Naive B cell (primary cell): ENCODE measurements around the gene ANP32B. TPM values are rescaled to one million over a fixed set of nuclear protein-coding genes. Genes with fewer than 3 reads are reported as not detected.

Experiments
- ATAC-seq, 2 donors: fragments of 150-1000 bp; cut with Tn5 transposase; 2 replicates each; pipeline ENCODE4 v1.10.0; 2021; ENCODE audit warnings: low read depth in 2 of 2, mild to moderate bottlenecking in 2 of 2, moderate library complexity in 2 of 2
- DNase-seq: peaks from one replicate; pipeline ENCODE4 v3.0.0; 2022
- H3K27ac Mint-ChIP-seq, 6 donors: one replicate each; pipeline ENCODE4 v1.8.0; 2020 to 2022; ENCODE audit warnings: mild to moderate bottlenecking in 6 of 6, mixed read lengths in 6 of 6, moderate library complexity in 5 of 6, inconsistent platforms in 2 of 6
- H3K27me3 Mint-ChIP-seq, 3 donors: one replicate each; pipeline ENCODE4 v1.8.0; 2021 to 2022; ENCODE audit warnings: mixed read lengths in 3 of 3, mild to moderate bottlenecking in 1 of 3
- H3K36me3 Mint-ChIP-seq, 2 donors: one replicate each; pipeline ENCODE4 v1.8.0; 2020 to 2022; ENCODE audit warnings: mixed read lengths in 2 of 2, inconsistent platforms in 1 of 2, mild to moderate bottlenecking in 1 of 2
- H3K4me1 Mint-ChIP-seq, 3 donors: one replicate each; pipeline ENCODE4 v1.8.0; 2020 to 2022; ENCODE audit warnings: mixed read lengths in 3 of 3, inconsistent platforms in 1 of 3, mild to moderate bottlenecking in 1 of 3, moderate library complexity in 1 of 3
- H3K4me3 Mint-ChIP-seq, 8 donors: one replicate each; pipeline ENCODE4 v1.8.0; 2020 to 2022; ENCODE audit warnings: mild to moderate bottlenecking in 8 of 8, mixed read lengths in 8 of 8, moderate library complexity in 8 of 8, inconsistent platforms in 2 of 8
- H3K9me3 Mint-ChIP-seq, 7 donors: one replicate each; pipeline ENCODE4 v1.8.0; 2020 to 2022; ENCODE audit warnings: mixed read lengths in 7 of 7, mild to moderate bottlenecking in 5 of 7, inconsistent platforms in 2 of 7, moderate library complexity in 1 of 7
- polyA plus RNA-seq, 6 donors: library from polyadenylated mRNA; unstranded; fragments of 300-500 nt; fragmentation: Illumina TruSeq; gene quantifications; one replicate each; pipeline ENCODE4 v1.2.3, GENCODE V29; 2021; ENCODE audit warnings: low read depth in 6 of 6

ANP32B gene
- polyA plus RNA-seq, 6 donors from 2014 or later, result 47.9 to 75.3 (median 70.6) TPM

DNA sequence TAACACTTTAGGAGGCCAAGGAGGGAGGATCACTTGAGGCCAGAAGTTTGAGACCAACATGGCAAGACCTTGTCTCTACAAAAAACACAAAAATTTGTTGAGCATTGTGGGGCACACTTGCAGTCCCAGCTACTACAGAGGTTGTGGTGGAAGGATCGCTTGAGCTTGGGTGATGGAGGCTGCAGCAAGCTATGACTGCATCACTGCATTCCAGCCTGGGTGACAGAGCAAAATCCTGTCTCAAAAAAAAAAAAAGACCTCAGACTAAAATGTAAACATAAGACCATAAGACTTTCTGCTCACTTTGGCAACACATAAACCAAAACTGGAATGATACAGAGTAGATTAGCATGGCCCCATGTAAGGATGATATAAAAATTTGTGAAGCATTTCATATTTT lies 48.8 kb downstream of the ANP32B start:
- Mint-ChIP-seq H3K4me1 (peaks cover 11 to 17% (median 12%) of the 10 kb centered on the region in 3 donors), H3K36me3 (peaks cover 0 to 7% of the 10 kb centered on the region in 2 donors), H3K4me3 (no peak overlapping the region), H3K27ac (no peak overlapping the region), H3K9me3 (no peaks in the 10 kb centered on the region), H3K27me3 (peaks cover 0 to 10% (median 0%) of the 10 kb centered on the region in 3 donors)
- no peak for ATAC-seq
- DNase-seq, result no peak

DNA sequence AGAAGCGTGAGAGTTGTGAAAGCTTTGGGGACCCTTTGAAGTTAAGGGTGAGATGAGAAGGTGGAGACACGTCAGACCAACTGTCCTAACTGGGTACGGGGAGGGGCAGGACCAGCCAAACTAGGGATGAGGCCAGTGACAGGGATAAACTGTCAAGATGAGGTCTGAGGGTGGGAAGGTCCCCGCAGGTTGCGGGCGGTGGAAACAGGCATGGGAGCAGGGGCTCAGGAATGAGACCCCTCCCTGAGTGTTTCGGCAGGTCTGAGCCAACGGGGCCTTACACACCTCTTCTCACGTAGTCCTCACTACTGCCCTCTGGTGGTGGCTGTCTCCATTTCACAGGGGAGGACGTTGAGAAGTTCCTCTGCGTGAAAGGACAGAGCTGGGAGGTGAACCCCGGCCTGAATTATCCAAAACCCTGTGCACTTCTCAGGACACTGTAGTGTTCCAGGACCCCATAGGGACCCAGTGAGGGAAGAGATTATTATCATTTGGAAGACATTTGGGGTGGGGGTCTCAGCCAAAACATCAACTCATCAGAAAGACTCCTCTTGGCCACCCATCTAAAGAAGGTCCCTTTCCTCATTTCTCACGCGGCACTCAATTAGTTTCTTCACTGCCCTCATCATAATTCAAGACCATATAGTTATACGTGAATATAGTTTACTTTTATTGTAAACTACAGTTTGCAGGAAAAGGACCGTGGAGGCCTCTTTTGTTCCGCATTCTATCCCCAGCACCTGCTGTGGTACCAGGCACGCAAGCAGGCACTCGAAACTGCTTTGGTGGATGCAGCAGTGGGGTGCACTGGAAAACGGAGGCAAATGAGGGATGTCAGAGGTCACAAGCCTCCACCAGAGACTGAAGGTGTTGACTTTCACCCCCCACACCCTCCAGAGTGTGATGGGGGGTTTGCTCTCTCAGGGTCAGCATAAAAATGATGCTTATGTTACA lies 51.7 kb downstream of the ANP32B start:
- Mint-ChIP-seq H3K4me3 (peak overlapping the region in 5 of 8 donors; percentile 9 to 80 (median 52)), H3K36me3 (no peaks in the 10 kb centered on the region), H3K27me3 (peaks cover 0 to 10% (median 3%) of the 10 kb centered on the region in 3 donors), H3K4me1 (peaks cover 15 to 22% (median 18%) of the 10 kb centered on the region in 3 donors), H3K9me3 (no peaks in the 10 kb centered on the region), H3K27ac (peak overlapping the region; percentile 65 to 92 (median 83))
- DNase-seq (peak; percentile 82), ATAC-seq (peak; percentile 90 to 97)

DNA sequence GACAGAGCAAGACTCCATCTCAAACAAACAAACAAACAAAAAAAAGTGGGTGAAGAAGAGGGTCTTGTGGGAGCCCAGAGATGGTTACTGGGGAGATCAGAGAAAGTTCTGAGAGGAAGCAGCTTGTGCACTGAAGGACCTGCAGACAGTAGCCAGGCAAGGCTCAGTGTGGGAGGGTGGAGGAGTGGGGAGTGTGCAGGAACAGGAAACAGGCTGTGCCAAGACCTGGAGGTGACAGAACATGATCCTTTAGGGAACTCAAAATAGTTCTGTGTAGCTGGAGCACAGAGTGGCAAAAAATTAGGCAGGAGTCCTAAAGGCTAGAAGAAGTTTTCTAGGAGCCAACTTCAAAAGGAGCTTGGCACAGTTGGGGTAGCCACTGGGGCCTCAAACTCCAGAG lies 54.2 kb downstream of the ANP32B start:
- Mint-ChIP-seq H3K36me3 (no peaks in the 10 kb centered on the region), H3K27me3 (peaks cover 0 to 21% (median 10%) of the 10 kb centered on the region in 3 donors), H3K9me3 (no peaks in the 10 kb centered on the region), H3K4me3 (no peak overlapping the region), H3K4me1 (peaks cover 18 to 23% (median 19%) of the 10 kb centered on the region in 3 donors), H3K27ac (peak overlapping the region in 2 of 6 donors; percentile 62 to 72)
- ATAC-seq (no peak), DNase-seq (no peak)

DNA sequence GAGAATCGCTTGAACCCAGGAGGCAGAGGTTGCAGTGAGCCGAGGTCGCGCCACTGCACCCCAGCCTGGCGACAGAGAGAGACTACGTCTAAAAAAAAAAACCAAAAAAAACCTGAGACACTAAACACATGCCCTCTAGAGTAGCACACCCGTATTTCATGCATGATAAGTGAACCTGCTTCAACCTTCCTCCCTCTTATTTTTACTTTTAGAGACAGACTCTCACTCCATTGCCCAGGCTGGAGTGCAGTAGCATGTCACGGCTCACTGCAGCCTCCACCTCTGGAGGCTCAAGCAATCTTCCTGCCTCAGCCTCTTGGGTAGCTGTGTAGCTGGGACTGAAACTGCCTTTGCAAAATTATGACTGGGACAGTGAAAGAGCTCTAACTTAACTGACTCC lies 55.8 kb downstream of the ANP32B start:
- peak overlapping the region in 1 of 8 donors; percentile 69 for H3K4me3 Mint-ChIP-seq
- peaks cover 19 to 33% (median 25%) of the 10 kb centered on the region in 3 donors for H3K4me1 Mint-ChIP-seq
- no peaks in the 10 kb centered on the region for H3K9me3 Mint-ChIP-seq
- DNase-seq, result no peak
- H3K27ac Mint-ChIP-seq, result no peak overlapping the region
- peaks cover 0 to 21% (median 10%) of the 10 kb centered on the region in 3 donors for H3K27me3 Mint-ChIP-seq
- peak in 1 of 2 donors; percentile 33 for ATAC-seq
- no peaks in the 10 kb centered on the region for H3K36me3 Mint-ChIP-seq

DNA sequence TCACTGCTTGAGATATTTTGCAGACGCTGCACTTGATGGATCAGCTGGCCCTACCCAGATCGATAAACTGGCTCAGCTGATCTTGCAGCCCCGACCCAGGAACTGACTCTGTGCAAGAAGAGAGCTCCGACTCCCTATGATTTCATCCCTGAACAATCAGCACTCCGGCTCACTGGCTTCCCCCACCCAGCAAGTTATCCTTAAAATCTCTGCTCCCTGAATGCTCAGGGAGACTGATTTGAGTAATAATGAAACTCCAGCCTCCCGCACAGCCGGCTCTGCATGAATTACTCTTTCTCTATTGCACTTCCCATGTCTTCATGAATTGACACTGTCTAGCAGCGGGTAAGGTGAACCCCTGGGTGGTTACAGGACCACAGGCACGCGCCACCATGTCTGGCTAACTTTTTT lies 56.5 kb downstream of the ANP32B start:
- ATAC-seq (peak in 1 of 2 donors; percentile 22), DNase-seq (no peak)
- Mint-ChIP-seq H3K36me3 (no peaks in the 10 kb centered on the region), H3K27ac (peak overlapping the region in 3 of 6 donors; percentile 5 to 42 (median 8)), H3K4me1 (peaks cover 15 to 28% (median 20%) of the 10 kb centered on the region in 3 donors), H3K27me3 (peaks cover 0 to 15% (median 10%) of the 10 kb centered on the region in 3 donors), H3K9me3 (no peaks in the 10 kb centered on the region), H3K4me3 (peak overlapping the region in 3 of 8 donors; percentile 32 to 69 (median 55))

DNA sequence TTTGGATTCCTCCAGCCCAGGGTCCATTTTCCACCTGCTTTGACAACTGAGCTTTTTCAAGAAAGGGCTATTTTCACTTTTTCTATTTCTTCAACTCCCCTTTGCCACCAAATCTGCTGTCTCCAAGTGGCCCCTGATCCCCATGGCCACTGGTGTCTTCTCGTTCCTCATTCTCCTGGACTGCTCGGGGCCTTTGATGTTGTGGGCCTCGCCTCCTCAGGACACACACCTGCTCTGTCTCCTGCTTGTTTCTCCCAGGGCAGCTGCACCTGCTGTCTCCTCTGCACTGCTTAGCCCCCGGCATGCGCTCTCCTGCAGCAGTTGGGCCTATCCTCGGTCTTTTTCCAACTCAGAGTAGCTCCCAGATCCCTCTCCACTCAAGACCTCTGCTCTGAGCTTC lies 57.1 kb downstream of the ANP32B start:
- H3K27me3 Mint-ChIP-seq, result peaks cover 0 to 10% (median 10%) of the 10 kb centered on the region in 3 donors
- DNase-seq, result no peak
- peaks cover 0 to 3% of the 10 kb centered on the region in 2 donors for H3K36me3 Mint-ChIP-seq
- H3K4me1 Mint-ChIP-seq, result peaks cover 12 to 26% (median 17%) of the 10 kb centered on the region in 3 donors
- peaks cover 1 to 3% (median 2%) of the 10 kb centered on the region in 7 donors for H3K9me3 Mint-ChIP-seq
- peak overlapping the region in 2 of 8 donors; percentile 24 to 69 for H3K4me3 Mint-ChIP-seq
- no peak for ATAC-seq
- peak overlapping the region in 2 of 6 donors; percentile 42 to 61 for H3K27ac Mint-ChIP-seq

DNA sequence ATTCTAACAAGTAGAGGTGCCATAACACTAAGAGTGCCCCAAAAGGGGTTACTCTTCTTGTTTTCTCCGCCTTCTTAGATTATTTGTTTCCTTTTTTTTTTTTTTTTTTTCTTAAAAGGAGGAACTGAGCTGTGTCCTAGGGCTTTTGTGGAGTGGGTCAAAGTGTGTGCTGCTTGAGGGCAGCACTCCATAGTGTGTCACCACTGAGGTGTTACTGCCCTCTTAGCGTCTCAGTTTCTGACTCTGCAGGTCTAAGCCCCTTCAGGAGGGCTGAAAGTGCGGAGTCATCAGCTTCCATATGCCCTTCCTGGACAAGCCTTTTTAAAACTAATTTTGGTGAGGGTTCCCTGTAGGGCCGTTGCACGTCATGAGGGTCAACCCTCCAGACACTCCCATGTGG lies 60.8 kb downstream of the ANP32B start:
- Mint-ChIP-seq H3K4me1 (peaks cover 22 to 48% (median 30%) of the 10 kb centered on the region in 3 donors), H3K4me3 (no peak overlapping the region), H3K27ac (peak overlapping the region in 1 of 6 donors; percentile 53), H3K9me3 (peaks cover 2 to 9% (median 5%) of the 10 kb centered on the region in 7 donors), H3K27me3 (peaks cover 0 to 10% (median 10%) of the 10 kb centered on the region in 3 donors), H3K36me3 (peaks cover 0 to 9% of the 10 kb centered on the region in 2 donors)
- DNase-seq, result no peak
- ATAC-seq, result no peak

DNA sequence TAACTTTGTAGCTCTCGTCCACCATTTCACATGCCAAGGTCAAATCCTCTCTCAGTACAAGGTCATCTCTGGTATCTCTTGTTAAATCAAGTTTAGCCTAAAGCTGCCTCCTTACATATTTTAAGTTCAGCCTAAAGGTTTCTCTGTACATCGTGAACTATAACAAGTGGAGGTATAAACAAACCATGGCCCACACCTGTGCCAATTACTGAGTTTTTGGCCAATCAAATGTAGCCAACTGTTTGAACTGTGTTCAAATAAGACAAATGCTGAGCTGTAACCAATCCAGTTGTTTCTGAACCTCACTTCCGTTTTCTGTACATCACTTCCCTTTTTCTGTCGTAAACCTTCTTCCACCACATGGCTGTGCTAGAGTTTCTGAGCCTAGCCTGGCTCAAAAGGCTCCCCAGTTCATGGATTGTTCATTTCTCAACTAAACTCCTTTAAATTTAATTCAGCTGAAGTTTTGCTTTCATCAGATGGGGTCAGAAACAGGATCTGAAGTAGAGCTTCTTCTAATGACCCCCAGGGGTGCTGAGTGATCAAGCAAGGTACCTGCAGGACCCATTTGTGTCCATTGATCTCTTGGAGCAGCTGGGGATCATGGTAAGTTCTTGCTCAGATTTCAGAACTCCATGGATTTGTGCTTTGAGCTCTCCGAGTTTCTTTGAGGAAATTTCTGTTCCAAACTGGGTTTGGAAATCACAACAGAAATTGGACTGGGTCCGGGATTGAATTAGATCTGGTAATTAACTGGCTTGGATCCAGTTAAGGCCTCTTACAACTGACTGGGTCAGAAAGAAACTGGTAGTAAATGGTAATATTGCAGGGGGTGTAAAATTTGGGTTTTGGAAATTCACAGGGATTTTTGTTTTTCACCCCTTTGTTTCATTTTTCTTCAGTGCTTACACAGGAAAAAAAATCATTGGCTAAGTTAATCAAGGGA lies 62.4 kb downstream of the ANP32B start:
- peaks cover 2 to 9% (median 5%) of the 10 kb centered on the region in 7 donors for H3K9me3 Mint-ChIP-seq
- H3K4me1 Mint-ChIP-seq, result peaks cover 14 to 50% (median 26%) of the 10 kb centered on the region in 3 donors
- H3K4me3 Mint-ChIP-seq, result peak overlapping the region; percentile 68 to 91 (median 80)
- H3K27me3 Mint-ChIP-seq, result peaks cover 0 to 4% (median 1%) of the 10 kb centered on the region in 3 donors
- H3K36me3 Mint-ChIP-seq, result peaks cover 0 to 9% of the 10 kb centered on the region in 2 donors
- ATAC-seq, result peak; percentile 94 to 97
- H3K27ac Mint-ChIP-seq, result peak overlapping the region; percentile 89 to 95 (median 90)
- DNase-seq, result peak; percentile 65

DNA sequence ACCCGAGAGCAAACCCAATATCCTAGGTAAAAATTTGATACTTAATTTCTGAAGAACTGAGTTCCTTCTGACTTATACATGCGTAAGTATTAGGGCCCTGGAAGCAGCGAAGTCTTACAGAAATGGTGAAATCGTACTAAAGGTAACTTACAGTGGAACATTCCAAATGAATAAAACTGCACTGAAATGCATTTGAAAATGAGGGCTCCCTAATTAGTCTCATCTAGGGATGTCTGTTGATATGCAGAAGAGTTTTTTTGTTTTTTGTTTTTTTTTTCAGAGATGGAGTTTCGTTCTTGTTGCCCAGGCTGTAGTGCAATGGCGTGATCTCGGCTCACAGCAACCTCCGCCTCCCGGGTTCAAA lies 63.0 kb downstream of the ANP32B start:
- Mint-ChIP-seq H3K9me3 (peaks cover 2 to 9% (median 5%) of the 10 kb centered on the region in 7 donors), H3K27ac (peak overlapping the region in 1 of 6 donors; percentile 91), H3K27me3 (no peaks in the 10 kb centered on the region), H3K4me1 (peaks cover 14 to 50% (median 26%) of the 10 kb centered on the region in 3 donors), H3K4me3 (peak overlapping the region in 7 of 8 donors; percentile 68 to 91 (median 75)), H3K36me3 (peaks cover 0 to 9% of the 10 kb centered on the region in 2 donors)
- ATAC-seq, result no peak
- DNase-seq, result no peak

DNA sequence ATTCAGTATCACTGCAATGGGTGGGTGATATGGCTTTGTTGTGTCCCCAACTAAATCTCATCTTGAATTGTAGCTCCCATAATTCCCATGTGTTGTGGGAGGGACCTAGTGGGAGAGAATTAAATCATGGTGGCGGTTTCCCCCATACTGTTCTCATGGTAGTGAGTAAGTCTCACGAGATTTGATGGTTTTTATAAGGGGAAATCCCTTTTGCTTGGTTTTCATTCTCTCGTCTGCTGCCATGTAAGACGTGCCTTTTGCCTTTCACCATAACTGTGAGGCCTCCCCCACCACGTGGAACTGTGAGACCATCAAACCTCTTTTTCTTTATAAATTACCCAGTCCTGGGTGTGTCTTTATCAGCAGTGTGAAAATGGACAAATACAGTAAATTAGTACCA lies 63.9 kb downstream of the ANP32B start:
- H3K27ac Mint-ChIP-seq, result no peak overlapping the region
- peaks cover 0 to 9% of the 10 kb centered on the region in 2 donors for H3K36me3 Mint-ChIP-seq
- peaks cover 2 to 9% (median 5%) of the 10 kb centered on the region in 7 donors for H3K9me3 Mint-ChIP-seq
- no peaks in the 10 kb centered on the region for H3K27me3 Mint-ChIP-seq
- H3K4me3 Mint-ChIP-seq, result peak overlapping the region in 3 of 8 donors; percentile 33 to 41 (median 34)
- ATAC-seq (no peak), DNase-seq (no peak)
- peaks cover 14 to 50% (median 26%) of the 10 kb centered on the region in 3 donors for H3K4me1 Mint-ChIP-seq

DNA sequence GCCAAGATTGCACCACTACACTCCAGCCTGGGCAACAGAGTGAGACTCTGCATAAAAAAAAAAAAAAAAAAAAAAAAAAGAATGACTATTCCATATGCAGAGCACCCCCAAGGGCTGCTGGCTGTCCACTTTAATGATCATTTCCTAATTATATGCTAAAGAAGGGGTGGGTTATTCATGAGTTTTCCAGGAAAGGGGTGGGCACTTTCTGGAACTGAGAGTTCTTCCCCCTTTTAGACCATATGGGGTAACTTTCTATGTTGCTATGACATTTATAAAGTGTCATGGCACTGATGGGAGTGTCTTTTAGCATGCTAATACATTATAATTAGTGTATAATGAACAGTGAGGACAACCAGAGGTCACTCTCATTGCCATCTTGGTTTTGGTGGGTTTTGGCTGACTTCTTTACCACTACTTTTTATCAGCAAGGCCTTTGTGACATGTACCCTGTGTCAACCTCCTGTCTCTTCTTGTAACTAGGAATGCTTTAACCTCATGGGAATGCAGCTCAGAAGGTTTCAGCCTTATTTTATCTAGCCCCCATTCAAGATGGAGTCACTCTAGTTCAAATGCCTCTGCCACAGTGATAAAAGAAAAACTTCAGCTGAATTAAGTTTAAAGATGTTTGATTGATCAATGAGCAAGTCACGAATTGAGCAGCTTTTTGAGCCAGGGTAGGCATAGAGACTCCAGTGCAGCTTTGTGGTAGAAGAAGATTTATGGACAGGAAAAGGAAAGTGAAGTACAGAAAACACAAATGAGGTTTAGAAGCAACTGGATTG lies 66.3 kb downstream of the ANP32B start:
- Mint-ChIP-seq H3K27ac (no peak overlapping the region), H3K4me1 (peaks cover 14 to 38% (median 19%) of the 10 kb centered on the region in 3 donors), H3K27me3 (no peaks in the 10 kb centered on the region), H3K4me3 (no peak overlapping the region), H3K9me3 (peaks cover 2 to 9% (median 5%) of the 10 kb centered on the region in 7 donors), H3K36me3 (peaks cover 0 to 9% of the 10 kb centered on the region in 2 donors)
- ATAC-seq (no peak), DNase-seq (no peak)

DNA sequence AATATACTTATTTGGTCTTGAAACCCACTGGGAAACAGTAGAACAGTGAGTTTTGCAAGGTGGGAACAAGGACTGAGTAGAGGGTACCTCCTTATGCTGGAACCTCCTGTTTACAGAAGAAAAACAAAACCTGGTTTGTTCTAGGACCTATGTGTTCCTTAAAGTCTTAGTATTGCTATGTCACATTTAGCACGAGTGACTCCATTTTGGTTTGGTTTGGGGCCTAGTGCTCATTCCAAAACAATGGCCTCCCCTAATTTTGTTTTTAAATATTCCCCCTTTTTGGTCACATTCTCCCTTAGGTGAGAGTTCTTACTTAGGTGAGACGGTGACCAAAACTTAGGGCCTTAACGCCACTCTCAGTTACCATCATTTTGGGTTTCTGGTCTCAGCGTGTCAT lies 67.2 kb downstream of the ANP32B start:
- H3K4me1 Mint-ChIP-seq, result peaks cover 9 to 31% (median 14%) of the 10 kb centered on the region in 3 donors
- H3K27ac Mint-ChIP-seq, result no peak overlapping the region
- peaks cover 0 to 5% of the 10 kb centered on the region in 2 donors for H3K36me3 Mint-ChIP-seq
- H3K27me3 Mint-ChIP-seq, result no peaks in the 10 kb centered on the region
- peaks cover 0 to 5% (median under 1%) of the 10 kb centered on the region in 7 donors for H3K9me3 Mint-ChIP-seq
- DNase-seq, result no peak
- no peak for ATAC-seq
- H3K4me3 Mint-ChIP-seq, result no peak overlapping the region
